Measurements from ENCODE around the gene CETN1.

- TF ChIP-seq EZH2 (IDR thresholded peaks at IDR 0.05; ENCODE audit: borderline replicate concordance), result no peak
- TF ChIP-seq, protein P1, sequence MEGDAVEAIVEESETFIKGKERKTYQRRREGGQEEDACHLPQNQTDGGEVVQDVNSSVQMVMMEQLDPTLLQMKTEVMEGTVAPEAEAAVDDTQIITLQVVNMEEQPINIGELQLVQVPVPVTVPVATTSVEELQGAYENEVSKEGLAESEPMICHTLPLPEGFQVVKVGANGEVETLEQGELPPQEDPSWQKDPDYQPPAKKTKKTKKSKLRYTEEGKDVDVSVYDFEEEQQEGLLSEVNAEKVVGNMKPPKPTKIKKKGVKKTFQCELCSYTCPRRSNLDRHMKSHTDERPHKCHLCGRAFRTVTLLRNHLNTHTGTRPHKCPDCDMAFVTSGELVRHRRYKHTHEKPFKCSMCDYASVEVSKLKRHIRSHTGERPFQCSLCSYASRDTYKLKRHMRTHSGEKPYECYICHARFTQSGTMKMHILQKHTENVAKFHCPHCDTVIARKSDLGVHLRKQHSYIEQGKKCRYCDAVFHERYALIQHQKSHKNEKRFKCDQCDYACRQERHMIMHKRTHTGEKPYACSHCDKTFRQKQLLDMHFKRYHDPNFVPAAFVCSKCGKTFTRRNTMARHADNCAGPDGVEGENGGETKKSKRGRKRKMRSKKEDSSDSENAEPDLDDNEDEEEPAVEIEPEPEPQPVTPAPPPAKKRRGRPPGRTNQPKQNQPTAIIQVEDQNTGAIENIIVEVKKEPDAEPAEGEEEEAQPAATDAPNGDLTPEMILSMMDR (IDR thresholded peaks at IDR 0.05; ENCODE audit: poor library complexity), result no peak
- no peak for TF ChIP-seq EZH2phosphoT487 (IDR thresholded peaks at IDR 0.05; ENCODE audit: low read depth, severe bottlenecking, unreplicated experiment)
Measured at GRCh38 chr18:615773-616172, 35.6 kb downstream of the CETN1 start.
